K562 (cell line): ENCODE measurements around the gene TMEM87A. TPM values are rescaled to one million over a fixed set of nuclear protein-coding genes. Genes with fewer than 3 reads are reported as not detected.

Source experiments
- CTBP1 ChIP-seq: fragments of 450-650 bp; IDR thresholded peaks from 2 replicates; pipeline ENCODE4 v1.6.1; 2016; ENCODE audit warnings: borderline replicate concordance
- CXXC5 ChIP-seq: fragments of 250-450 bp; sonication (Bioruptor Pico); IDR thresholded peaks from 2 replicates; pipeline ENCODE4 v1.8.0; 2022; ENCODE audit warnings: inconsistent platforms, mild to moderate bottlenecking, moderate library complexity
- DIDO1 ChIP-seq: fragments of 450-650 bp; IDR thresholded peaks from 2 replicates; pipeline ENCODE4 v1.6.1; 2016; ENCODE audit warnings: low read depth, missing biosample characterization, missing genetic modification characterization
- E2F8 ChIP-seq: fragments of 450-650 bp; IDR thresholded peaks from 2 replicates; pipeline ENCODE4 v1.7.1; 2018; ENCODE audit warnings: mild to moderate bottlenecking, low read depth; ENCODE audit not compliant: partially characterized antibody
- ETV1 ChIP-seq: fragments of 450-650 bp; conservative IDR thresholded peaks from 2 replicates; pipeline ENCODE4 v1.6.1; 2016; ENCODE audit warnings: missing genetic modification characterization, control low read depth, low read depth, missing compliant biosample characterization
- FOXJ3 ChIP-seq: sonication (generic); formaldehyde crosslinking; IDR thresholded peaks from 2 replicates; pipeline ENCODE4 v1.4.0; 2020; ENCODE audit warnings: mild to moderate bottlenecking, missing genetic modification reagents
- HDAC1 ChIP-seq, 2 experiments: fragments of 450-650 bp; IDR thresholded peaks; 2 replicates each; pipeline ENCODE4 v1.6.1; 2016 to 2017; ENCODE audit warnings: inconsistent platforms in 1 of 2, mild to moderate bottlenecking in 1 of 2, moderate library complexity in 1 of 2
- HDAC6 ChIP-seq: IDR thresholded peaks from 2 replicates; pipeline ENCODE4 v1.6.1; 2012; ENCODE audit warnings: low read depth, mild to moderate bottlenecking, control low read depth, inconsistent platforms, low read length, moderate library complexity
- KDM2B ChIP-seq: fragments of 250-450 bp; sonication (Bioruptor Pico); IDR thresholded peaks from 2 replicates; pipeline ENCODE4 v1.8.0; 2021; ENCODE audit warnings: mild to moderate bottlenecking, moderate library complexity
- MBD2 ChIP-seq: sonication (generic); IDR thresholded peaks from 2 replicates; pipeline ENCODE4 v1.6.1; 2016; ENCODE audit warnings: low read depth, borderline replicate concordance
- MED1 ChIP-seq: sonication (generic); formaldehyde crosslinking; IDR thresholded peaks from 2 replicates; pipeline ENCODE4 v1.8.1; 2023; ENCODE audit warnings: missing genetic modification reagents, borderline replicate concordance
- MYC ChIP-seq, 2 experiments: fragments of 250-450 bp in 1 of 2; sonication (Bioruptor Pico) in 1 of 2; IDR thresholded peaks; 2 replicates each; pipeline versions ENCODE4 v1.5.1 to v1.6.1; 2012 to 2021; ENCODE audit warnings: low read depth in 2 of 2, borderline replicate concordance in 1 of 2, improper control_type of control experiment in 1 of 2, low read length in 1 of 2, mild to moderate bottlenecking in 1 of 2, moderate library complexity in 1 of 2
- RAD21 ChIP-seq, 2 experiments: fragments of 250-450 bp in 1 of 2; fragments of 450-650 bp in 1 of 2; sonication (Bioruptor Pico) in 1 of 2; formaldehyde crosslinking in 1 of 2; IDR thresholded peaks in 1 of 2; conservative IDR thresholded peaks in 1 of 2; 2 replicates each; pipeline versions ENCODE4 v1.4.0 to v1.8.0; 2020 to 2022; ENCODE audit warnings: mild to moderate bottlenecking in 2 of 2, moderate library complexity in 1 of 2
- SIN3A ChIP-seq, 2 experiments: fragments of 150-350 bp in 1 of 2; IDR thresholded peaks; 2 replicates each; pipeline ENCODE4 v1.6.1; 2011 to 2016; ENCODE audit warnings: borderline replicate concordance in 2 of 2, low read depth in 2 of 2, low read length in 2 of 2, mild to moderate bottlenecking in 2 of 2, moderate library complexity in 2 of 2; ENCODE audit not compliant: control insufficient read depth in 1 of 2
- SRSF9 ChIP-seq: fragments of 200-400 bp; formaldehyde crosslinking; IDR thresholded peaks from 2 replicates; pipeline ENCODE4 v1.6.1; 2017; ENCODE audit warnings: low read depth, low read length, borderline replicate concordance
- SUPT5H ChIP-seq: fragments of 450-650 bp; IDR thresholded peaks from 2 replicates; pipeline ENCODE4 v1.6.1; 2016
- ZFP30 ChIP-seq: fragments of 250-450 bp; sonication (Bioruptor Pico); IDR thresholded peaks from 2 replicates; pipeline ENCODE4 v1.8.0; 2022; ENCODE audit warnings: moderate library complexity, mild to moderate bottlenecking, inconsistent platforms, borderline replicate concordance
- ZNF124 ChIP-seq: sonication (generic); formaldehyde crosslinking; IDR thresholded peaks from 2 replicates; pipeline ENCODE4 v1.8.1; 2022; ENCODE audit warnings: missing genetic modification reagents
- ZNF57 ChIP-seq: fragments of 450-650 bp; formaldehyde crosslinking; IDR thresholded peaks from 2 replicates; pipeline ENCODE4 v1.4.0; 2020; ENCODE audit warnings: mild to moderate bottlenecking, moderate library complexity
- ZNF717 ChIP-seq: fragments of 250-450 bp; sonication (Bioruptor Pico); IDR thresholded peaks from 2 replicates; pipeline ENCODE4 v1.5.0; 2021
- polyA plus RNA-seq, 8 experiments: library from polyadenylated mRNA; depleted of rRNA in 4 of 8; stranded (reverse) in 5 of 8; unstranded in 3 of 8; fragments of >200 nt; fragmentation: Nextera tagmentation in 2 of 8; fragmentation: Illumina TruSeq in 1 of 8; extraction: Ambion mirVana in 2 of 8; extraction: Trizol in 1 of 8; gene quantifications; 2 replicates each; pipeline versions ENCODE4 v1.2.1 to v1.2.3, GENCODE V29; 2011 to 2014; ENCODE audit warnings: inconsistent platforms in 1 of 8, missing spikeins in 1 of 8
- total RNA-seq, 7 experiments: library from RNA; depleted of rRNA in 6 of 7; stranded (reverse); fragments of >200 nt in 6 of 7; fragmentation: Illumina TruSeq in 2 of 7; extraction: Trizol in 2 of 7; gene quantifications; 2 replicates each; pipeline versions ENCODE4 v1.2.1 to v1.2.3, GENCODE V29; 2011 to 2021; ENCODE audit warnings: low replicate concordance in 1 of 7

The TMEM87A gene
- total and polyA plus RNA-seq, 9 of the 15 experiments (the other 6 are each of a cell fraction or from before 2014, with no cell fraction given) = 16.6 to 43.3 (median 29.6) TPM

GRCh38 chr15:42207674-42208579 lies 65.3 kb downstream of the TMEM87A start, which contains the start of gene VPS39 (continued):
- TF ChIP-seq ETV1 (tag) = peak; percentile 31; the same call in 1 of the 2 replicates
- 0 out of 2 replicates have a peak, but pooled peaks have one; percentile 36 for TF ChIP-seq ZNF57 (CRISPR knock-in tag)
- peak; percentile 29; the same call in 1 of the 2 replicates for TF ChIP-seq CTBP1
- peak; percentile 93 for TF ChIP-seq E2F8
- peak; percentile 23; the same call in 1 of the 2 replicates for TF ChIP-seq MBD2
- peak; percentile 50; the same call in 1 of the 2 replicates for TF ChIP-seq CXXC5 (CRISPR knock-in tag)
- TF ChIP-seq RAD21 (CRISPR knock-in tag; conservative IDR thresholded peaks at IDR 0.05 in 1 of 2, IDR thresholded peaks at IDR 0.05 in 1 of 2) = no peak
- peak in 1 of 2 experiments; percentile 85; a peak in 2 of 4 replicates for TF ChIP-seq HDAC1 (IDR thresholded peaks at IDR 0.05)
- TF ChIP-seq ZFP30 = no peak
- peak in 1 of 2 experiments; percentile 42; a peak in 1 of 4 replicates for TF ChIP-seq SIN3A (IDR thresholded peaks at IDR 0.05; ENCODE audit: borderline replicate concordance in 2 of 2, control insufficient read depth in 1 of 2, low read depth in 2 of 2, low read length in 2 of 2)
- TF ChIP-seq DIDO1 = peak; percentile 67
- no peak for TF ChIP-seq KDM2B (CRISPR knock-in tag)
- no peak for TF ChIP-seq FOXJ3 (CRISPR knock-in tag)
- TF ChIP-seq MED1 = no peak
- no peak for TF ChIP-seq ZNF124 (CRISPR knock-in tag)
- TF ChIP-seq MYC (IDR thresholded peaks at IDR 0.05; ENCODE audit: low read depth, low read length) = no peak
- no peak for TF ChIP-seq MYC (CRISPR knock-in tag; IDR thresholded peaks at IDR 0.05; ENCODE audit: borderline replicate concordance, low read depth)
- no peak for TF ChIP-seq ZNF717 (CRISPR knock-in tag)
- TF ChIP-seq HDAC6 = no peak
- TF ChIP-seq SRSF9 = no peak
- TF ChIP-seq SUPT5H = peak; percentile 93
